HG03025 (cell line): ENCODE measurements around the gene UBE2G2.

Experiments used
- ATAC-seq: cut with Tn5 transposase; IDR thresholded peaks from one replicate; pipeline ENCODE4 v1.9.1; 2021; ENCODE audit warnings: mild to moderate bottlenecking, moderate library complexity; ENCODE audit not compliant: unreplicated experiment, low FRiP score

The UBE2G2 gene

GRCh38 chr21:44753357-44753756, 48.3 kb downstream of the UBE2G2 start:
- no peak for ATAC-seq

DNA sequence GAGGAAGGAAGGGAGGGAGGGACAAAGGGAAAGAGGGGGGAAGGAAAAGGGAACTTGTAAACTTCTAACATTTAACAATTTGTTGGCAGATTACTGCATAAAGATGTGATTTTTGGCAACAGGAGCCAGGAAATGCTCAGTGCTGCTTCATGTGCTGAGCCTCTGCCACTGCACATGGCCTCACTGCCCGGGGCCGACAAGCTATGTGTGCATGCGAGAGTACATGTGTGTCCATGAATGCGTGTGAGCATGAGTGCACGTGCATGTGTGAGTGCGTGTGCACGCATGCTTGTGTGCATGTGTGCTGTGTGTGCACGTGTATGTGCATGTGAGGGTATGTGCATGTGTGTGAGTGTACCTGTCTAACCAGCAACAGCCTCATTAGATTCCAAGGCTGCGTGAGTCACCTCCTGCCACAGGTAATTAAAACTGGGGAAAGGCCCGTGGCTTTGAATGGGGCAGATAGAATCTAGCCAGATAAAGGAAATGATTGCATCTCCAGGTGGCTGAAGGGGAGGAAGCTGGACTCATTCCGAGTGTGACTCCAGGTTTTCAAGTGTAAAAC, 48.9 kb downstream of the UBE2G2 start:
- no peak for ATAC-seq

GRCh38 chr21:44751799-44752636, 49.6 kb downstream of the UBE2G2 start:
- ATAC-seq: no peak

DNA sequence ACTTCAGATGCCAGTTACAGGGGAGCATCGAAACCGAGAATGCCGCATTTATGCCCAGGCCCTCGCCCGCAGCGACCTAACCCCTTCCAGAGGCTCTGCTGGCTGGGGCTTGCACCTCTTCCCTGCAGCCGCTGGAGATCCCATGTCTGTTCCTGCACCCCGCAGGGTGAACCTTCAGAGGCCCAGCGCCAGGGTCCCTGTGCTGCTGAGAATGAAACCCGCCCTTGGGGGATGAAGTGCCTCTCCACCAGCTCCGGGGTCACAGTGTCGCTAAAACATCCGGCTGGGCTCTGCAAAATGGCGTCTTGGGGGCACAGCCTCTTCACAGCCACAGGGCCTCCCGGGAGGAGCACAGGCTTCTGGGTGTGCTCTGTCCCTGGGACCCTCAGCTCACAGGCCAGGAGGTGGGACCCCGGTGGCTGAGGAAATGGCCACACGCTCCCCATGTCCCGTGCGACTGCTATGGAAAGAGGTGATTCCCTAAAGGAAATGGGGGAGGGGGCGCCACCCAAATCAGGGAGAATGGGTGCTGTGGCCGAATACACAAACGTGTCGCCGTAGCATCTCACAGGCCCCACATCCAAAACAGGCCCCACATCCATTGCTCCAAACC, 50.3 kb downstream of the UBE2G2 start:
- no peak for ATAC-seq

- no peak for ATAC-seq
Observed at GRCh38 chr21:44750675-44751025, 51.0 kb downstream of the UBE2G2 start.

DNA sequence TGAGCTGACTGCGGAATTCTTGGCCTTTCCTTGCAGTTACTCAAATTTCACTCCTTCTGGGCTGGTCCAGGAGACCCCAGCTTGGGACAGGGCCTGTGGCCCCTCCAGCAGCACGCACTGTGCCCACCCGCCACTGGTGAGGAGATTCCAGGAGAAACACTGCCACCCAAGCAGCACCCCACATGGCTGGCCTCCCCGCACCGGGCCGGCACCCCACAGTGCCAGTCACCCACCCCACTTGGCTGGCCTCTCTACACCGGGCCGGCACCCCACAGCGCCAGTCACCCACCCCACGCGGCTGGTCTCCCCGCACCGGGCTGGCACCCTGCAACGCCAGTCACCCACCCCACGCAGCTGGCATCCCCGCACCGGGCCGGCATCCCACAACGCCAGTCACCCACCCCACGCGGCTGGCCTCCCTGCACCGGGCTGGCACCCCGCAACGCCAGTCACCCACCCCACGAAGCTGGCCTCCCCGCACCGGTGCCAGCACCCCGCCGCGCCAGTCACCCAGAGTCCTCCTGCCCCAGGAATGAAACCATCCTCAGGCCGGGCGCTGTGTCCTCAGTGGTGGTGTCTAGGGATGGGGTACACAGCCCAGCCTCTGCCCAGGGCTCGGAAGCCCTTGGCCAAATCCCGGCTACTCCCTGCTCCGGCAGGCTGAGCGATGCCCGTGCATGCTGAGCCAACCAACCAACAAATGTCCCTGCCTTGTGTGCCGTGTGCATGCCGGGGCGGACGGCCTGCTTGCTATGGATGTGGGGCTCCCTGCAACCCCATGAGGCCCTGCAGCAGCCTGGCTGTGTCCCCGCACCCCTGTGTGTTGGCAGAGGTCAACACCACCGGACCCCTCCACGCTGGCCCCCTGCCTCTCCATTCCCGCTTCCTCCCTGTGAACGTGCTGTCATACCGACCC, 51.6 kb downstream of the UBE2G2 start:
- ATAC-seq: no peak

DNA sequence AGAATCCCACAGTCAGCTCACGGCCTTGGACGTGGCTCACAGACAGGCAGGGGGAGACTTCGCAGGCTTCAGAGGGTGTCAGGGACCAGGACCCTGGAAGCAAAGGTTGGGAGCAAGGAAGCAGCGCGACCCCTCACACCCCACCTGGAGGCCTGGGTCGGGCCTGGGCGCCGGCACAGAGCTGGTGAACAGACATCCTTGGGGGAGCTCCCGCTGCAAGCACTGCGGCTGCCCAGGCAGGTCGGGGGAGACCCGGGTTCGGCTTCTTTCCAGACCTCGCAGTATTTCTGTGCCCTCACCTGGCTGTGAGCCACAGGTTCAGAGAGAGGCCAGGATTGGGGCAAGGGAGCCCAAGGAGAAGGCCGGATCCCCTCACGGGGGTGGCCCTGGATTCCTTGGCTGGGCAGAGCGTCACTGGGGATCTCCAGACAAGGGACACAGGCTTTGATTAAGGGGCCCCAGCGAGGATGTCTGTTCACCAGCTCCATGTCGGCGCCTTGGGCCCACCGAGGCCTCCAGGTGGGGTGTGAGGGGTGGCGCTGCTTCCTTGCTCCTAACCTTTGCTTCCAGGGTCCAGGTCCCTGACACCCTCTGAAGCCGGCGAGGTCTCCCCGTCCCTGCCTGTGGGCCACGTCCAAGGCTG, 52.4 kb downstream of the UBE2G2 start:
- ATAC-seq: no peak

DNA sequence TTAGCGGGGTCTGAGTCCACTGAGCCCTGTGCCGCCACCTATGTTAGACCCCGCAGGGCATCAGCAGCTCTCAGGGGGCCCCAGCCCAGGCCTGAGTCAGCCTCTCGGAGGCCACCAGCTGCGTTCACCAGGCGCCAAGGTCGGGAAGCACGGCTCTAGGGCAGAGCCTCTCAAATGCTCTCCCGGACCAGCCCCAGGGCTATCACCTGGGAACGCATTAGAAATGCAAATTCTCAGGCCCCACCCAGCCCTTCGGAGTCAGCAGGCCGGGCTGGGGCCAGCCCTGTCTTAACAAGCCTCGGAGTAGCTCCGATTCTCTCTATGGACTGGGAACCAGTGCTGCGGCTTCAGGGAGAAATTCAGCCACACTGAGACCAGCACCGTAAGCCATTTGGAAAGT, 53.0 kb downstream of the UBE2G2 start:
- ATAC-seq: no peak

DNA sequence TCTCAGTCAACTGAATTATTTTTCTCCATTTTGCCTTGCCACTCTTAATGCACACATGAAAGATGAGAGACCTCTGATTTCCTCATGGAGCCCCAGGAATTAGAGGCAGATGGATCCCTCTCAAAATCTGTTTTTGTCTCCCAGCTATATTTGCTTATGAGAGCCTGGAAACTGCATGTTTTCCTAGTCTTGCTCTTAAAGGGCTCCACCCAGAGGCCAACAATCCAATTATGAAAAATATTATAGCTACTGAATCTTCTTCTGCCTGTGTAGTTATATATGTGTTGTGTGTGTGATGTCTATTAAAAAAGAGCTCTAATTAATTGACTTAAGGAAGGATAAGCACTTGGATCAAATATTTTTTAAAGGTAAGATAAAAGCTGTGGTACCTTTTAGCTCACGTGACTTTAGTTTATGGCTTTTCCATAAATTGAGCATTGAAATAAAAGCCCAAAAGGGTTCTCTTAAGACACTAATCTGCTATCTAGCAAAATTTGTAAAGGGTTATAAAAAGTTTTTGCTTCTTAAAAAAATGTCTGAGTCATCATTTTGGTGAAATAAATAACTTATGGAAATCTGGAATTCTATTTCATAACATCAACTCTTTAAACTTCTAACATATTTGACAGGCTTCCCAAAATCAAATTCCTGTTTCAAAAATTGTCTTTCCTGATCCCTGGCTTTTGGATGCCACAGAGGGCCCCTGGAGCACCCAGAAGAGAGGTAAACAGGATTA, 59.0 kb downstream of the UBE2G2 start:
- no peak for ATAC-seq

- no peak for ATAC-seq
Observed at GRCh38 chr21:44741921-44742320, 59.7 kb downstream of the UBE2G2 start.

DNA sequence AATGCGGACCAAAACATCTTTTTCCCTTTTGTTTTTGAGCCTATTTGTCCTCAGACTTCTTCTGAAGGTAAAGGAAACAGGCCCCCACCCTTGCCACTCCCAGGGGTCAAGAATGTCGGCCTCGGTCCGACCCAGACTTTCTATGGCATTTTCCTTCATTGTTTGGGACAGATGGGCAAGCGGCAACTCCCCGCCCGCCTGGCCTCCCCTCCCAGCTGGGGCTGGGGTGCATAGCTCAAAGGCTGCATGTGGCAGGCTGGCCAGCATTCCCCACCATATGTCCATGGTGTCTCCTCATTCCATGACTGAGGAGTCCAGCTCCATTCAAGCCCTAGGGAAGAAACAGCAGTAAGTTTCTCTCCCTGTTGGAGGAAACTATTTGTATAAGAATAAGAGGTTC, 60.9 kb downstream of the UBE2G2 start:
- ATAC-seq: no peak

DNA sequence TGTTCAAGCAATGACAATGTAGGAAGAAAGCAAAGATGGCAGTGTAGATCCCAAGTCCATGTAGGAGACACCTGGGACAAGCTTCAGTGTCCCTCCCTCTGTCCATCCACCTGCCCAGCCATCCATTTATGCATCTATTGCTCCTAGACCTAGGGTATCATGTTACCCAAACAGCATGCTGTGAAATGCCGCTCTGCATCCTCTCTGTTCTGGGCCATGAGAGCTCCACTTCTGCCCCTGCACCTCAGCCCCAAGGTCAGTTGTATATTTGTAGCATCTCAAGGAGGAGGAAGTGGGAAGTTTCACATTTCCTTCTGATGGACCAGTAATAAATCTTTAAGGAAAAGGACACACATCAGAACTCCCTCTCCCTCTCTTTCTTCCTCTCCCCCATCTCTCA, 62.3 kb downstream of the UBE2G2 start:
- no peak for ATAC-seq

- no peak for ATAC-seq
Observed at GRCh38 chr21:44738621-44739020, 63.0 kb downstream of the UBE2G2 start.

DNA sequence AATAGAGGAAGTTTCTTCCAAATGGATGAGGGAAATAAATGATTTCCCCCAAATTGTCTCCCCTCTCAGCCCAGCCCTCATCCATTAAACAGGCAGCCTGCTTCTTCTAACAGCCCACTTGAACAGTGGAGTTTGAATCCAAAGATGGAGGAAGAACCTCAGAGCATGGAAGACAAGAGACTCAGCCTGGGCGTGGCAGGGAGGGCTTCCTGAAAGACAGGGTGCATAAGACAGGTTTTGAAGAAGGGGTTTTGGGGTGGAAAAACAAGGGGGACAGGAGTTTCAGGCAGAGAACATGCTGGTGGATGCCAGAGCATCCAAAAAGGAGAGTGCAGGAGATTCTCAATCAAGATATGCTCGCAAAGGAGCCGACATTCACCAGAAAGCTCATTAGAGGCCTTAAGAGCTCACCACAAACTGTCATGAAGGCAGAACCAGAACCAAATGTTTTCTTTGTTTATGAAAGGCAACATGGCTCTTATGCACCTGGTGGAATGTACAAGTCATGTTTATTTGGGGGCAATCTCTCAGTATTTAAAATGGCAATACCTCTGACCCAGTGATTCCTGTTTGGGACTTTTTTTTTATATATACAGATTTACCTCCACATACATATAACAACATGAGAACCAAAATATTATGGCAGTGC, 63.8 kb downstream of the UBE2G2 start:
- no peak for ATAC-seq

GRCh38 chr21:44736291-44737004, 65.2 kb downstream of the UBE2G2 start:
- no peak for ATAC-seq

DNA sequence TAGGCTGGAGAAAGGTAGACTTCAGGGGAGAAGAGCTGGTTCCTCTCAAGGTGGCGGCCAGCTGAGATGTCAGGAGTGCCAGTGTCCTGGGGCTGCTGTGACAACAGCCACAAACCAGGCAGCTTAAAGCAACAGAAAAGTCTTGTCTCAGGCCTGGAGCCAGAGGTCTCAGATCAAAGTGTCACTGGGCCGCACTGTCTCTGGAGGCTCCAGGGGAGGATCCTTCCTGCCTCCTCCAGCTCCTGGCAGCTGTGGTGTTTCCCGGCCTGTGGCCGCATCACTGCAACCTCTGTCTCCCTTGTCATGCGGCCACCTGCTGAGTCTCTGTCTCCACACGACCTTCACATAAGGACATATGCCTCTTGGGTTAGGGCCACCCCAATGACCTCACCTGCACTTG, 65.8 kb downstream of the UBE2G2 start:
- no peak for ATAC-seq

DNA sequence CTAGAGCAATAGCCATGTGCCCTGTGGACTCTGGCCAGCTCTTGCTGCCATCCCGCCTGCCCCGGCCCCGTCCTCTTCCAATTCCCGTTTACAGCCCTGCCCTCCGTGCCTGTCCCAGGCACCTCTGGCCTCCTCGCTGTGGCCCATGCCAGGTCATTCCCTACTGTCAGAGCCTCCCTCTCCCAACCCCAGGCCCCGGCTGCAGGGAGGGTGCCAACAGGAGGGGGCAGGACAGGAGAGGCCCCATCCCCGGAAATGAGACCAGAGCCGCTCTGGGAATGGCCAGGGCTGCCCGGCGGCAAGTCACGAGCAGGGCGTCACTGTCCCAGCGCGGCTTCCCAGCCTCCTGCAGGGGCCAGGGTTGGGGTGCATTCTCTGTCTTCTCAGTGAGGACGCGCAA, 66.8 kb downstream of the UBE2G2 start:
- no peak for ATAC-seq

GRCh38 chr21:44734026-44734745, 67.4 kb downstream of the UBE2G2 start:
- no peak for ATAC-seq
